ENCODE measurements around the gene VAT1L. TPM values are rescaled to one million over a fixed set of nuclear protein-coding genes. Genes with fewer than 3 reads are reported as not detected.

VAT1L gene
- total RNA-seq, 1 donor from 2014 or later = 1.1 TPM

- H3K9me3 Mint-ChIP-seq (ENCODE audit: unreplicated experiment) = no peaks in the 10 kb centered on the region
- no peaks in the 10 kb centered on the region for H3K36me3 Mint-ChIP-seq (ENCODE audit: low read depth, unreplicated experiment)
Measured at GRCh38 chr16:78025631-78026030, 237.3 kb downstream of the VAT1L start.

DNA sequence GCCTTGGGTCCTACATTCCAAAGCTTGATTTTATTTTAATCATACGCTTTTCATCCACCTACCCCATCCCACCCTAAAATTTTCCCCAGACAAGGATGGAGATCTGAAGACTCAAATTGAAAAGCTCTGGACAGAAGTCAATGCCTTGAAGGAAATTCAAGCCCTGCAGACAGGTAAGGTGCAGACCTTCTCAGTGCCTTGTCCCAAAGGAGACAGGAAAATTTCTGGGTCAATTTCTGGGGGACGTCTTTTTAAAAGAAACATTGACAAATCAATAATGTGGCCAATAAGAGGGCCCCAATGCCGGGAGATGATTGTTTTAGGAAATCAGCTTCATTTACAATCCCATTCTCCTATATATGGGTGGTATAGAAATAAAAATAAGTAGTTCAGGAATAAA is 239.7 kb downstream of the VAT1L start:
- Mint-ChIP-seq H3K4me1 (ENCODE audit: unreplicated experiment) (no peaks in the 10 kb centered on the region), H3K36me3 (ENCODE audit: low read depth, unreplicated experiment) (no peaks in the 10 kb centered on the region), H3K27me3 (ENCODE audit: unreplicated experiment) (no peaks in the 10 kb centered on the region), H3K9me3 (ENCODE audit: unreplicated experiment) (no peaks in the 10 kb centered on the region), H3K4me3 (ENCODE audit: unreplicated experiment) (no peak overlapping the region), H3K27ac (ENCODE audit: unreplicated experiment) (no peak overlapping the region)
- DNase-seq (ENCODE audit: low spot score) = no peak
- TF ChIP-seq, protein P1, sequence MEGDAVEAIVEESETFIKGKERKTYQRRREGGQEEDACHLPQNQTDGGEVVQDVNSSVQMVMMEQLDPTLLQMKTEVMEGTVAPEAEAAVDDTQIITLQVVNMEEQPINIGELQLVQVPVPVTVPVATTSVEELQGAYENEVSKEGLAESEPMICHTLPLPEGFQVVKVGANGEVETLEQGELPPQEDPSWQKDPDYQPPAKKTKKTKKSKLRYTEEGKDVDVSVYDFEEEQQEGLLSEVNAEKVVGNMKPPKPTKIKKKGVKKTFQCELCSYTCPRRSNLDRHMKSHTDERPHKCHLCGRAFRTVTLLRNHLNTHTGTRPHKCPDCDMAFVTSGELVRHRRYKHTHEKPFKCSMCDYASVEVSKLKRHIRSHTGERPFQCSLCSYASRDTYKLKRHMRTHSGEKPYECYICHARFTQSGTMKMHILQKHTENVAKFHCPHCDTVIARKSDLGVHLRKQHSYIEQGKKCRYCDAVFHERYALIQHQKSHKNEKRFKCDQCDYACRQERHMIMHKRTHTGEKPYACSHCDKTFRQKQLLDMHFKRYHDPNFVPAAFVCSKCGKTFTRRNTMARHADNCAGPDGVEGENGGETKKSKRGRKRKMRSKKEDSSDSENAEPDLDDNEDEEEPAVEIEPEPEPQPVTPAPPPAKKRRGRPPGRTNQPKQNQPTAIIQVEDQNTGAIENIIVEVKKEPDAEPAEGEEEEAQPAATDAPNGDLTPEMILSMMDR (IDR thresholded peaks at IDR 0.05; ENCODE audit: unreplicated experiment) = no peak

More at GRCh38 chr16:78025631-78026030, 237.3 kb downstream of the VAT1L start:
- Mint-ChIP-seq H3K4me3 (ENCODE audit: unreplicated experiment) (no peak overlapping the region), H3K27ac (ENCODE audit: unreplicated experiment) (no peak overlapping the region), H3K4me1 (ENCODE audit: unreplicated experiment) (no peaks in the 10 kb centered on the region), H3K27me3 (ENCODE audit: unreplicated experiment) (peaks cover 2% of the 10 kb centered on the region)
- TF ChIP-seq, protein P1 (IDR thresholded peaks at IDR 0.05; ENCODE audit: unreplicated experiment) = no peak
- no peak for DNase-seq (ENCODE audit: low spot score)

Other genes starting within 250 kb of the VAT1L start
- gene NUDT7, start 66.0 kb upstream of the VAT1L start, total RNA-seq (ENCODE audit: unreplicated experiment) = 7.9 TPM
- not detected for gene CLEC3A, start 234.0 kb downstream of the VAT1L start, total RNA-seq (ENCODE audit: unreplicated experiment)

Data from endothelial cell (in vitro differentiated cells).